Mononuclear cell (primary cell): ENCODE measurements around the gene C11orf16. TPM values are rescaled to one million over a fixed set of nuclear protein-coding genes. Genes with fewer than 3 reads are reported as not detected.
"Not testable (repeated sequence)": the region's sequence is repeated elsewhere in the genome, so short reads cannot be mapped to it uniquely, and the experiment has no call there.

Source experiments
- H3K27me3 ChIP-seq: 2 replicates; pipeline ENCODE4 v1.6.0; 2011; ENCODE audit warnings: low read length, control low read depth; ENCODE audit not compliant: insufficient read depth
- H3K4me1 ChIP-seq: 2 replicates; pipeline ENCODE4 v1.5.1; 2011; ENCODE audit warnings: mild to moderate bottlenecking, low read length, control low read depth; ENCODE audit not compliant: insufficient read depth
- H3K4me3 ChIP-seq: 2 replicates; pipeline ENCODE4 v1.5.1; 2011; ENCODE audit warnings: mild to moderate bottlenecking, low read length, moderate library complexity
- H3K9me3 ChIP-seq: 2 replicates; pipeline ENCODE4 v1.5.1; 2011; ENCODE audit warnings: low read depth, mild to moderate bottlenecking, control low read depth, low read length
- total RNA-seq: library from RNA; depleted of rRNA; stranded (reverse); fragments of >200 nt; gene quantifications from one replicate; pipeline ENCODE4 v1.2.3, GENCODE V29; 2012

Gene C11orf16
- total RNA-seq, result not detected

GRCh38 chr11:8932564-8933180 lies at the start of gene C11orf16:
Gene C11orf16, minus strand, starts transcription at chr11:8932947. Its CDS starts 639 bp downstream, at chr11:8932308.
- Histone ChIP-seq H3K27me3 (no peaks in the 10 kb centered on the region), H3K4me3 (no peak within 1 kb of the TSS), H3K4me1 (no peaks in the 10 kb centered on the region), H3K9me3 (no peaks in the 10 kb centered on the region)

- Histone ChIP-seq H3K9me3 (no peaks in the 10 kb centered on the region), H3K4me1 (no peaks in the 10 kb centered on the region), H3K4me3 (no peak overlapping the region), H3K27me3 (no peaks in the 10 kb centered on the region)
Measured at GRCh38 chr11:8980485-8980884, 47.7 kb upstream of the C11orf16 start.

GRCh38 chr11:8979365-8979764 lies 46.6 kb upstream of the C11orf16 start:
- not testable (repeated sequence) for H3K27me3 ChIP-seq, H3K4me1 ChIP-seq, H3K4me3 ChIP-seq, H3K9me3 ChIP-seq

GRCh38 chr11:8973121-8973520 lies 40.4 kb upstream of the C11orf16 start:
- no peak overlapping the region for H3K4me3 ChIP-seq
- H3K9me3 ChIP-seq, result no peaks in the 10 kb centered on the region
- H3K27me3 ChIP-seq, result no peaks in the 10 kb centered on the region
- no peaks in the 10 kb centered on the region for H3K4me1 ChIP-seq

GRCh38 chr11:8971924-8972316 lies 39.2 kb upstream of the C11orf16 start:
- Histone ChIP-seq H3K4me1 (no peaks in the 10 kb centered on the region), H3K4me3 (no peak overlapping the region), H3K27me3 (no peaks in the 10 kb centered on the region), H3K9me3 (no peaks in the 10 kb centered on the region)

GRCh38 chr11:8971196-8971923 lies 38.6 kb upstream of the C11orf16 start:
- Histone ChIP-seq H3K4me1 (no peaks in the 10 kb centered on the region), H3K9me3 (no peaks in the 10 kb centered on the region), H3K27me3 (no peaks in the 10 kb centered on the region), H3K4me3 (no peak overlapping the region)

- H3K27me3 ChIP-seq, result no peaks in the 10 kb centered on the region
- no peaks in the 10 kb centered on the region for H3K9me3 ChIP-seq
- H3K4me1 ChIP-seq, result peaks cover 24% of the 10 kb centered on the region
- H3K4me3 ChIP-seq, result no peak overlapping the region
Measured at GRCh38 chr11:8967184-8967583, 34.4 kb upstream of the C11orf16 start.

- Histone ChIP-seq H3K4me3 (peak within 1 kb of the TSS; percentile 88), H3K27me3 (no peaks in the 10 kb centered on the region), H3K9me3 (no peaks in the 10 kb centered on the region), H3K4me1 (peaks cover 27% of the 10 kb centered on the region)
Measured at GRCh38 chr11:8964324-8965320, 31.9 kb upstream of the C11orf16 start, which contains the start of gene TMEM9B. Gene TMEM9B, minus strand, starts transcription at chr11:8964442. Its CDS starts 129 bp downstream, at chr11:8964313.

GRCh38 chr11:8963569-8964323 lies 31.0 kb upstream of the C11orf16 start:
- H3K9me3 ChIP-seq, result no peaks in the 10 kb centered on the region
- H3K4me3 ChIP-seq, result peak overlapping the region; percentile 88
- H3K27me3 ChIP-seq, result no peaks in the 10 kb centered on the region
- peaks cover 33% of the 10 kb centered on the region for H3K4me1 ChIP-seq

GRCh38 chr11:8962841-8963240 lies 30.1 kb upstream of the C11orf16 start:
- H3K9me3 ChIP-seq, result no peaks in the 10 kb centered on the region
- peaks cover 33% of the 10 kb centered on the region for H3K4me1 ChIP-seq
- no peaks in the 10 kb centered on the region for H3K27me3 ChIP-seq
- H3K4me3 ChIP-seq, result no peak overlapping the region

- Histone ChIP-seq H3K4me3 (no peak overlapping the region), H3K4me1 (peaks cover 33% of the 10 kb centered on the region), H3K27me3 (no peaks in the 10 kb centered on the region), H3K9me3 (no peaks in the 10 kb centered on the region)
Measured at GRCh38 chr11:8961401-8961800, 28.7 kb upstream of the C11orf16 start.

GRCh38 chr11:8959546-8960166 lies 26.9 kb upstream of the C11orf16 start:
- Histone ChIP-seq H3K4me3 (no peak overlapping the region), H3K27me3 (no peaks in the 10 kb centered on the region), H3K9me3 (no peaks in the 10 kb centered on the region), H3K4me1 (peaks cover 25% of the 10 kb centered on the region)

GRCh38 chr11:8956860-8957259 lies 24.1 kb upstream of the C11orf16 start:
- Histone ChIP-seq H3K9me3 (no peaks in the 10 kb centered on the region), H3K4me1 (peaks cover 9% of the 10 kb centered on the region), H3K4me3 (no peak overlapping the region), H3K27me3 (no peaks in the 10 kb centered on the region)

GRCh38 chr11:8948886-8949285 lies 16.1 kb upstream of the C11orf16 start:
- Histone ChIP-seq H3K27me3 (no peaks in the 10 kb centered on the region), H3K4me1 (no peaks in the 10 kb centered on the region), H3K9me3 (no peaks in the 10 kb centered on the region), H3K4me3 (no peak overlapping the region)
